HFFc6 (cell line): ENCODE data around the gene GALNT14. TPM values are rescaled to one million over a fixed set of nuclear protein-coding genes. Genes with fewer than 3 reads are reported as not detected.
"Not testable (repeated sequence)": the region's sequence is repeated elsewhere in the genome, so short reads cannot be mapped to it uniquely, and the experiment has no call there.

Experiments used
- DNase-seq: peaks from one replicate; pipeline ENCODE4 v3.0.0-alpha.2; 2018
- H3K27ac Mint-ChIP-seq: 2 replicates; pipeline ENCODE4 v1.8.0; 2020; ENCODE audit warnings: mild to moderate bottlenecking, mixed read lengths
- H3K27me3 Mint-ChIP-seq: 2 replicates; pipeline ENCODE4 v1.8.0; 2021; ENCODE audit warnings: mild to moderate bottlenecking, moderate library complexity, mixed read lengths; ENCODE audit not compliant: insufficient read depth
- H3K36me3 Mint-ChIP-seq: 2 replicates; pipeline ENCODE4 v1.8.0; 2021; ENCODE audit warnings: low read depth, mixed read lengths
- H3K4me1 Mint-ChIP-seq: 2 replicates; pipeline ENCODE4 v1.8.0; 2020; ENCODE audit warnings: low read depth, mixed read lengths
- H3K4me3 Mint-ChIP-seq: 2 replicates; pipeline ENCODE4 v1.8.0; 2020; ENCODE audit warnings: mild to moderate bottlenecking, moderate library complexity, mixed read lengths
- H3K9me3 Mint-ChIP-seq: 2 replicates; pipeline ENCODE4 v1.8.0; 2020; ENCODE audit warnings: mild to moderate bottlenecking, mixed read lengths
- CTCF ChIP-seq: fragments of 200-600 bp; sonication (generic); IDR thresholded peaks from 2 replicates; pipeline ENCODE4 v1.5.0; 2021; ENCODE audit warnings: antibody characterized with exemption, mild to moderate bottlenecking
- long read RNA-seq: library from polyadenylated mRNA; unstranded; transcript quantifications from one replicate; pipeline ENCODE4 v2.0.0, GENCODE V29; 2019
- total RNA-seq, 6 experiments: library from RNA; stranded (reverse); fragmentation: NEBNext Ultra II Directional; extraction: Animal tissue kit (Norgen Biotek cat#: 25700); gene quantifications; 2 replicates in 1 of 6; 3 replicates in 5 of 6; pipeline ENCODE4 v1.2.3, GENCODE V29; 2021

Gene GALNT14
- total RNA-seq, result 1 to 10 TPM in 1 of 6 experiments, under 1 TPM in 4, not detected in 1; 0.11 to 1.0 (median 0.25) TPM
- long read RNA-seq, partial matches to known transcripts, result 0 of 1 reads
- long read RNA-seq, other reads (novel, unspliced or antisense), result 0 of 1 reads

GRCh38 chr2:31138037-31138962 lies at the start of gene GALNT14:
Gene GALNT14, minus strand, starts transcription at chr2:31138440. Its CDS starts 354 bp downstream, at chr2:31138086.
- Mint-ChIP-seq H3K4me1 (no peaks in the 10 kb centered on the region), H3K36me3 (no peaks in the 10 kb centered on the region), H3K27me3 (peaks cover 37% of the 10 kb centered on the region), H3K27ac (no peak within 1 kb of the TSS), H3K9me3 (no peaks in the 10 kb centered on the region), H3K4me3 (no peak within 1 kb of the TSS; the same call in 1 of the 2 replicates)
- peak; percentile 3 for DNase-seq
- peak; percentile 57; the same call in 1 of the 2 replicates for TF ChIP-seq CTCF

GRCh38 chr2:31187166-31187565 lies 48.9 kb upstream of the GALNT14 start:
- no peak for DNase-seq

GRCh38 chr2:31183973-31184372 lies 45.7 kb upstream of the GALNT14 start:
- H3K4me3 Mint-ChIP-seq, H3K9me3 Mint-ChIP-seq, DNase-seq, H3K4me1 Mint-ChIP-seq, H3K36me3 Mint-ChIP-seq, H3K27me3 Mint-ChIP-seq, H3K27ac Mint-ChIP-seq: not testable (repeated sequence)

More at GRCh38 chr2:31187166-31187565, 48.9 kb upstream of the GALNT14 start:
- H3K27ac Mint-ChIP-seq, result no peak overlapping the region
- TF ChIP-seq CTCF, result no peak
- peaks cover 16% of the 10 kb centered on the region for H3K27me3 Mint-ChIP-seq
- no peaks in the 10 kb centered on the region for H3K4me1 Mint-ChIP-seq
- no peaks in the 10 kb centered on the region for H3K9me3 Mint-ChIP-seq
- no peak overlapping the region for H3K4me3 Mint-ChIP-seq
- H3K36me3 Mint-ChIP-seq, result no peaks in the 10 kb centered on the region

GRCh38 chr2:31176742-31177141 lies 38.5 kb upstream of the GALNT14 start:
- no peaks in the 10 kb centered on the region for H3K36me3 Mint-ChIP-seq
- no peak overlapping the region for H3K27ac Mint-ChIP-seq
- DNase-seq, result no peak
- no peaks in the 10 kb centered on the region for H3K4me1 Mint-ChIP-seq
- peaks cover 14% of the 10 kb centered on the region for H3K27me3 Mint-ChIP-seq
- no peak for TF ChIP-seq CTCF
- H3K4me3 Mint-ChIP-seq, result no peak overlapping the region
- H3K9me3 Mint-ChIP-seq, result no peaks in the 10 kb centered on the region

DNA sequence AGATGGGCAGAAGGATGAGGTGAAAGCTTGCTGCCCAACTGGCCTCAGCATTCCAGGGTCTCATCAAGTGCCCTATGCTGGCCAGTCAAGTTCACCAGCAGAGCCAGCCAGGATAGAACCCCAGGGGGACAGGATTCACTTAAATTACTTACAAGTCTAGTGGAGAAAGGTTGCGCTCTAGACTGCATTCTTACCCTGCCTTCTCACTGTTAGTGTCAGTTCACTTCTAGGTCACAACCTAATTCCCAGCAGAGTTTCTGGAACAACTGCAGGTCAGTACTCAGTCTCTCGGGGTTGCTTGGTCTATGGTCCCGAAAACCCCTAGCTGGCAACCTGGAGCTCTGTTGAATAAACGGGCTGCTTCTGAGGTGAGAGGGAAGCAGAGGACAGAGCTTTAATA lies 32.9 kb upstream of the GALNT14 start:
- no peaks in the 10 kb centered on the region for H3K9me3 Mint-ChIP-seq
- H3K27ac Mint-ChIP-seq, result no peak overlapping the region
- H3K36me3 Mint-ChIP-seq, result no peaks in the 10 kb centered on the region
- no peak overlapping the region for H3K4me3 Mint-ChIP-seq
- peaks cover 19% of the 10 kb centered on the region for H3K27me3 Mint-ChIP-seq
- no peak for DNase-seq
- no peak for TF ChIP-seq CTCF
- no peaks in the 10 kb centered on the region for H3K4me1 Mint-ChIP-seq
